Measurements from ENCODE around the gene CX3CL1. TPM values are rescaled to one million over a fixed set of nuclear protein-coding genes. Genes with fewer than 3 reads are reported as not detected.
"Not testable (repeated sequence)": the region's sequence is repeated elsewhere in the genome, so short reads cannot be mapped to it uniquely, and the experiment has no call there.

CX3CL1 gene
- total and polyA plus RNA-seq, 7 donors, result 3.3 to 13.5 (median 6.2) TPM

DNA sequence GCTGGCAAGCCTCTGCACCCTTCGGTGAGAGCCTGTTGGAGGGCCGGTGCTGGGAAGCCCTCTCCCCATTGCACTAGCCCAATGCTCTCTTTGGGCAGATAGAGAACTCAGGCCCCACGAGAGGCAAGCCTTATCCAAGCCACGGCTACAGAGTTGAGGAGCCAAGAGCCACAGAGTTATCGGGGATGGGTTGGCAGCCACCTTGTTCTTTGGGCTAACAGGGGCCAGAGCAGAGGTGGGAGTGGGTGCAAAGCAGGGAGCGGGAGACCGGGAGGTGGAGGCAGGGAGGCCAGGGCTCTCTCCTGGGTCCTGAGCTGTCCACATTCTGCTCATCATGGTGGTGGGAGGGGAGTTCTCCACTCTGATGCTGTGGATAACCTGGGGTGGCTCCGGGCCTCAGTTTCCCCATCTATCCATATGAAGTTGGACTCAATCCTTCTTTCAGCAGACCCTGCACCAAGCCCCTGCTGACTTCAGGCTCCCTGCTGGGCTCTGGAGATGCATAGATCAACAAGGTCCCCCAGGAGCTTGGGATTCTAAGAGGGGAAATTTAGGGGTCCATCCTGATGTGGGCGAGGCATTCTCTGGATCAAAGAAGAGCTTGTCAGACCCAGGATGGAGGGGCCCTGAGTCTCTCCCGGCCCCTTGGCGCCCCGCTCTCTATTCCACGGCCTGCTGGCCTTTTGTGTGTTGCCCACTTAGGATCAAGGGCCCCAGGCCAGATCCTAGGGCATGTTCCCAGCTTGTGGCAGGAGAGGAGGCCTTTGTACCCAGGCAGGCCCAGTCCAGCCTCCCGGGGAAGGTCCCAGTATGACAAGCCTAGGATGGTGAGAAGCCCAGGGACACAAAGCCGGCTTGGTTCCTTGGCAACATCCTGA, 557 bp upstream of the CX3CL1 start:
- DNase-seq (no peak), ATAC-seq (no peak)
- H3K27ac ChIP-seq, result peak overlapping the region; percentile 71
- H3K4me3 ChIP-seq, result peak overlapping the region; percentile 66
- no peaks in the 10 kb centered on the region for H3K9me3 ChIP-seq
- intact Hi-C loops (cut with DNase I), result no loop called here
- no peaks in the 10 kb centered on the region for H3K4me1 ChIP-seq
- 64 to 73% (median 66%) methylated on average over 15 of the region's 15 CpGs for WGBS, 3 donors
- TF ChIP-seq, protein P1, sequence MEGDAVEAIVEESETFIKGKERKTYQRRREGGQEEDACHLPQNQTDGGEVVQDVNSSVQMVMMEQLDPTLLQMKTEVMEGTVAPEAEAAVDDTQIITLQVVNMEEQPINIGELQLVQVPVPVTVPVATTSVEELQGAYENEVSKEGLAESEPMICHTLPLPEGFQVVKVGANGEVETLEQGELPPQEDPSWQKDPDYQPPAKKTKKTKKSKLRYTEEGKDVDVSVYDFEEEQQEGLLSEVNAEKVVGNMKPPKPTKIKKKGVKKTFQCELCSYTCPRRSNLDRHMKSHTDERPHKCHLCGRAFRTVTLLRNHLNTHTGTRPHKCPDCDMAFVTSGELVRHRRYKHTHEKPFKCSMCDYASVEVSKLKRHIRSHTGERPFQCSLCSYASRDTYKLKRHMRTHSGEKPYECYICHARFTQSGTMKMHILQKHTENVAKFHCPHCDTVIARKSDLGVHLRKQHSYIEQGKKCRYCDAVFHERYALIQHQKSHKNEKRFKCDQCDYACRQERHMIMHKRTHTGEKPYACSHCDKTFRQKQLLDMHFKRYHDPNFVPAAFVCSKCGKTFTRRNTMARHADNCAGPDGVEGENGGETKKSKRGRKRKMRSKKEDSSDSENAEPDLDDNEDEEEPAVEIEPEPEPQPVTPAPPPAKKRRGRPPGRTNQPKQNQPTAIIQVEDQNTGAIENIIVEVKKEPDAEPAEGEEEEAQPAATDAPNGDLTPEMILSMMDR (IDR thresholded peaks at IDR 0.05), result no peak
- H3K36me3 ChIP-seq (ENCODE audit: insufficient read depth in 1 of 2, low read depth in 1 of 2), result no peaks in the 10 kb centered on the region
- H3K27me3 ChIP-seq (ENCODE audit: insufficient read depth in 3 of 3, low read length in 2 of 3), result peaks cover 0 to 11% (median 2%) of the 10 kb centered on the region in 3 donors

DNA sequence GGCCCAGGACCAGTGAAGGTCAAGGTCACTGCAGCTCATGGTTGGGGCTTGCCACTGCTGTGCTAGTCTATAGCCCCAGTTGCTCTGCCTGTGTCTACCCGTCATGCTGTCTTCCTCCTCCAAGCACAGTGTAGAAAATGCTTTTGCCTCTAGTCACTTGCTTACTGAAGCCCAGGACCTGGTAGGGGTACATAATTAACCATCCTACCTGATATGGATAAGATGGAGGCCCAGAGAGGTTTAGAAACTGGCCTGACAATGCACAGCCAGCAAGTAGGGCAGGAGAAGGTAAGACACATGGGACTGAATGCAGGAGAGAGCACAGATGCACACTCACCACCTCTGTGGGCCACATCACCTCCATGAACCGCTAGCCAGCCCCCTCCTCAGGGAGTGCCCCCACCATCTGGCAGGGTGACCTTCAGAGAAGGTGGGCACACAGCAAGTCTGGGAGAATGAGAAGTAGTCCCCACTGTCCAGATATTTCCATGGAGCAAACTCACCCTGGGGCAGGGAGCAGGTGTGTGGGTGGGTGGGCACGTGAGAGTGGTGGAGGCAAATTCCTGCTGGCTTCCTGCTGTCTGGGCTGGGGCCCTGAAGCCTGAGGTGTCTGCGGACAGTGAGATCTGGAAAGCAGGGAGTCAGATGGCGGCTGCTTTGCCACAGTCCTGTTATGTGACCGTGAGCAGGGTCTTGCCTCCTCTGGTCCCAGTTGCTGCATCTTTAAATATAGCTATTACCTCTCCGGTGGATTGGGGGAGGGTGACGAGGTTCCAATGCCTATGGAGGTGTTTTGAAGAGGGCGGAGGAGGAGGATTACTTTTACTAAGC, 1.0 kb downstream of the CX3CL1 start:
- peak overlapping the region; percentile 71 for H3K27ac ChIP-seq
- ATAC-seq (no peak), DNase-seq (no peak)
- no peaks in the 10 kb centered on the region for H3K4me1 ChIP-seq
- H3K27me3 ChIP-seq (ENCODE audit: insufficient read depth in 3 of 3, low read length in 2 of 3), result peaks cover 0 to 11% (median 5%) of the 10 kb centered on the region in 3 donors
- no peaks in the 10 kb centered on the region for H3K36me3 ChIP-seq (ENCODE audit: insufficient read depth in 1 of 2, low read depth in 1 of 2)
- 58 to 62% (median 58%) methylated on average over 9 of the region's 9 CpGs for WGBS, 3 donors
- TF ChIP-seq, protein P1 (IDR thresholded peaks at IDR 0.05), result no peak
- no peaks in the 10 kb centered on the region for H3K9me3 ChIP-seq
- peak overlapping the region; percentile 66 for H3K4me3 ChIP-seq
- intact Hi-C loops (cut with DNase I), result no loop called here

DNA sequence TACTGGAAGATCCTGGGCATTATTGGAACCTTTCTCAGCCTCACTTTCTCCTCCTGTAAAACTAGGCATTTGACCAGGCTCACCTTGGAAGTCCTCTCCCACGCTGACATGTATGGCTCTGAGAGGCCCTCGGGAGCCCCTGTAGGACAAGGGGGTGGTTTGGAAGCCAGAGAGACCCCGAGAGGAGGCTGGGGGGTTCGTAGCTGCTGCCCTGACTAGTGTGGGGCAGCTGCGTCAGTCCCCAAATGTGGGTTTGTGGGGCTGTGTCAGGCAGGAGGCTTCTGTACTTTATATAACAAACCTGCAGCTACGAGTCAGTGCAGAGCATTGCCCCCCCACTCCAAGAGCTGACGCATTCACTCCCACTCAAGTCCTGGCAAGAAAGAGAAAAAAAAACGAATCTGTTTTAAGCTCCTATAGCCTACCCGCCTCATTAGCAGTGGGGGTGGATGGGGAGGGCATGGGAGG, 1.8 kb downstream of the CX3CL1 start:
- Histone ChIP-seq H3K9me3 (no peaks in the 10 kb centered on the region), H3K27me3 (ENCODE audit: insufficient read depth in 3 of 3, low read length in 2 of 3) (peaks cover 0 to 10% (median 5%) of the 10 kb centered on the region in 3 donors), H3K4me1 (no peaks in the 10 kb centered on the region), H3K4me3 (peak overlapping the region; percentile 66), H3K36me3 (ENCODE audit: insufficient read depth in 1 of 2, low read depth in 1 of 2) (no peaks in the 10 kb centered on the region), H3K27ac (peak overlapping the region; percentile 71)
- intact Hi-C loops (cut with DNase I), result no loop called here
- ATAC-seq, result no peak
- 57 to 64% (median 59%) methylated on average over 9 of the region's 9 CpGs for WGBS, 3 donors
- TF ChIP-seq, protein P1 (IDR thresholded peaks at IDR 0.05), result no peak
- no peak for DNase-seq

DNA sequence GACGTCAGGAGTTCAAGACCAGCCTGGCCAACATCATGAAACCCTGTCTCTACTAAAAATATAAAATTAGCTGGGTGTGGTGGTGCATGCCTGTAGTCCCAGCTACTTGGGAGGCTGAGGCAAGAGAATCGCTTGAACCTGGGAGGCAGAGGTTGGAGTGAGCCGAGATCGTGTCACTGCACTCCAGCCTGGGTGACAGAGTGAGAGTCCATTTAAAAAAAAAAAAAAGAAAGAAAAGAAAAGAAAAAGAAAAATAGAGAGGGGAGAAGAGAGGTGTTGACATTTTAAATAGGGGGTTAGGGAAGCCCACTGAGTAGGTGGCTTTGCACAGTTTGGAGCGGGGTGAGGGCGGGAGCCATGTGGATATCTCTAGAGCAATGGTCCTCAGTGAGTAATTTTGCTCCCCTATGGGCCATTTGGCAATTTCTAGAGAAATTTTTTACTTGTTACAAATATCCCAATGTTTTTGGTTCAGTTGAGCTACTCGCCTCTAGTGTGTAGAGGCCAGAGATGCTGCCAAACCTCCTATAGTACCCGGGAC, 2.7 kb downstream of the CX3CL1 start:
- peak overlapping the region; percentile 66 for H3K4me3 ChIP-seq
- H3K36me3 ChIP-seq (ENCODE audit: insufficient read depth in 1 of 2, low read depth in 1 of 2); ATAC-seq; DNase-seq; H3K4me1 ChIP-seq; intact Hi-C loops (cut with DNase I); H3K27ac ChIP-seq; H3K9me3 ChIP-seq; H3K27me3 ChIP-seq (ENCODE audit: insufficient read depth in 3 of 3, low read length in 2 of 3): not testable (repeated sequence)
- 85 to 88% (median 86%) methylated on average over 8 of the region's 8 CpGs for WGBS, 3 donors

Measured in psoas muscle (tissue), 8 donors.